H9 (cell line): Measurements from ENCODE around the gene PSMA3. TPM values are rescaled to one million over a fixed set of nuclear protein-coding genes. Genes with fewer than 3 reads are reported as not detected.

ENCODE experiments used
- DNase-seq: peaks from one replicate; pipeline ENCODE4 v3.0.0-alpha.2; 2017
- H2AFZ ChIP-seq: one replicate; pipeline ENCODE4 v1.6.1; 2013; ENCODE audit warnings: mild to moderate bottlenecking, low read length, control low read depth, moderate library complexity
- H2AK5ac ChIP-seq: 2 replicates; pipeline ENCODE4 v1.6.1; 2013; ENCODE audit warnings: low read length, control low read depth, mixed read lengths; ENCODE audit not compliant: insufficient read length
- H2BK120ac ChIP-seq: one replicate; pipeline ENCODE4 v1.6.1; 2013; ENCODE audit warnings: low read depth, mild to moderate bottlenecking, low read length, control low read depth, inconsistent platforms; ENCODE audit not compliant: poor library complexity, severe bottlenecking
- H2BK12ac ChIP-seq: 2 replicates; pipeline ENCODE4 v1.6.1; 2013; ENCODE audit warnings: low read length, control low read depth, mixed read lengths, low read depth; ENCODE audit not compliant: insufficient read length
- H2BK15ac ChIP-seq: 2 replicates; pipeline ENCODE4 v1.6.1; 2013; ENCODE audit warnings: low read depth, low read length, control low read depth
- H2BK20ac ChIP-seq: one replicate; pipeline ENCODE4 v1.6.1; 2013; ENCODE audit warnings: low read depth, mild to moderate bottlenecking, low read length, control low read depth, inconsistent platforms; ENCODE audit not compliant: poor library complexity, severe bottlenecking
- H2BK5ac ChIP-seq: 2 replicates; pipeline ENCODE4 v1.6.1; 2013; ENCODE audit warnings: low read length, control low read depth, mixed read lengths; ENCODE audit not compliant: insufficient read length
- H3K14ac ChIP-seq: 2 replicates; pipeline ENCODE4 v1.6.1; 2013; ENCODE audit warnings: low read length, control low read depth; ENCODE audit not compliant: insufficient read depth
- H3K18ac ChIP-seq: 2 replicates; pipeline ENCODE4 v1.6.1; 2013; ENCODE audit warnings: low read depth, mild to moderate bottlenecking, mixed read lengths, low read length, control low read depth; ENCODE audit not compliant: insufficient read length
- H3K23ac ChIP-seq: 2 replicates; pipeline ENCODE4 v1.6.1; 2013; ENCODE audit warnings: low read length, control low read depth, mixed read lengths, low read depth; ENCODE audit not compliant: insufficient read length
- H3K23me2 ChIP-seq: 2 replicates; pipeline ENCODE4 v1.6.1; 2013; ENCODE audit warnings: low read depth, mild to moderate bottlenecking, mixed read lengths, low read length, control low read depth; ENCODE audit not compliant: insufficient read length, poor library complexity, severe bottlenecking
- H3K27ac ChIP-seq: 2 replicates; pipeline ENCODE4 v1.5.1; 2013; ENCODE audit warnings: low read length, control low read depth, mixed read lengths, low read depth; ENCODE audit not compliant: insufficient read length
- H3K27me3 ChIP-seq: 2 replicates; pipeline ENCODE4 v1.6.1; 2013; ENCODE audit warnings: low read length, control low read depth, inconsistent platforms; ENCODE audit not compliant: insufficient read depth
- H3K4ac ChIP-seq: 2 replicates; pipeline ENCODE4 v1.6.1; 2013; ENCODE audit warnings: low read depth, mild to moderate bottlenecking, control low read depth, inconsistent platforms, low read length, moderate library complexity
- H3K4me1 ChIP-seq: 2 replicates; pipeline ENCODE4 v1.6.1; 2013; ENCODE audit warnings: low read length, control low read depth, inconsistent platforms; ENCODE audit not compliant: insufficient read depth
- H3K4me2 ChIP-seq: 2 replicates; pipeline ENCODE4 v1.6.1; 2013; ENCODE audit warnings: low read length, control low read depth, mixed read lengths; ENCODE audit not compliant: insufficient read length, insufficient read depth
- H3K56ac ChIP-seq: 2 replicates; pipeline ENCODE4 v1.6.1; 2013; ENCODE audit warnings: low read depth, mild to moderate bottlenecking, mixed read lengths, low read length, control low read depth; ENCODE audit not compliant: insufficient read length
- H3K79me1 ChIP-seq: 2 replicates; pipeline ENCODE4 v1.6.1; 2013; ENCODE audit warnings: low read depth, mild to moderate bottlenecking, moderate library complexity, low read length, control low read depth, inconsistent platforms; ENCODE audit not compliant: insufficient read depth, poor library complexity, severe bottlenecking
- H3K79me2 ChIP-seq: 2 replicates; pipeline ENCODE4 v1.6.1; 2013; ENCODE audit warnings: low read length, control low read depth, inconsistent platforms; ENCODE audit not compliant: insufficient read depth
- H3K9ac ChIP-seq: 2 replicates; pipeline ENCODE4 v1.6.1; 2013; ENCODE audit warnings: low read length, control low read depth, mixed read lengths; ENCODE audit not compliant: insufficient read length; ENCODE audit errors: extremely low read depth
- H3K9me3 ChIP-seq: one replicate; pipeline ENCODE4 v1.6.1; 2013; ENCODE audit warnings: low read depth, low read length, inconsistent platforms; ENCODE audit not compliant: control insufficient read depth
- H3T11ph ChIP-seq: one replicate; pipeline ENCODE4 v1.6.1; 2013; ENCODE audit warnings: mild to moderate bottlenecking, low read length, control low read depth, inconsistent platforms
- H4K20me1 ChIP-seq: one replicate; pipeline ENCODE4 v1.6.1; 2013; ENCODE audit not compliant: control insufficient read depth, insufficient read length, insufficient read depth
- H4K5ac ChIP-seq: 2 replicates; pipeline ENCODE4 v1.6.1; 2013; ENCODE audit warnings: low read depth, mild to moderate bottlenecking, mixed read lengths, low read length, control low read depth; ENCODE audit not compliant: insufficient read length
- H4K8ac ChIP-seq: replicated peaks from 2 replicates; pipeline ENCODE4 v1.6.1; 2013; ENCODE audit warnings: low read length, control low read depth, mixed read lengths, low read depth; ENCODE audit not compliant: insufficient read length
- H4K91ac ChIP-seq: 2 replicates; pipeline ENCODE4 v1.6.1; 2013; ENCODE audit warnings: low read depth, mild to moderate bottlenecking, moderate library complexity, mixed read lengths, low read length, control low read depth; ENCODE audit not compliant: insufficient read length
- H3K27ac Mint-ChIP-seq, 3 experiments: 2 replicates in 2 of 3; 3 replicates in 1 of 3; pipeline ENCODE4 v1.8.0; 2020 to 2021; ENCODE audit warnings: mixed read lengths in 3 of 3, mild to moderate bottlenecking in 1 of 3, moderate library complexity in 1 of 3
- H3K27me3 Mint-ChIP-seq: 2 replicates; pipeline ENCODE4 v1.8.0; 2021; ENCODE audit warnings: low read depth, mild to moderate bottlenecking, moderate library complexity, mixed read lengths
- H3K36me3 Mint-ChIP-seq, 3 experiments: 2 replicates in 2 of 3; 3 replicates in 1 of 3; pipeline ENCODE4 v1.8.0; 2020 to 2021; ENCODE audit warnings: low read depth in 3 of 3, mixed read lengths in 3 of 3; ENCODE audit not compliant: insufficient read depth in 1 of 3
- H3K4me1 Mint-ChIP-seq, 2 experiments: 2 replicates each; pipeline ENCODE4 v1.8.0; 2020; ENCODE audit warnings: mixed read lengths in 2 of 2
- H3K4me3 Mint-ChIP-seq, 2 experiments: 2 replicates in 1 of 2; 3 replicates in 1 of 2; pipeline ENCODE4 v1.8.0; 2020 to 2021; ENCODE audit warnings: mild to moderate bottlenecking in 2 of 2, mixed read lengths in 2 of 2, moderate library complexity in 1 of 2
- H3K9me3 Mint-ChIP-seq, 2 experiments: 2 replicates in 1 of 2; 3 replicates in 1 of 2; pipeline ENCODE4 v1.8.0; 2020; ENCODE audit warnings: mild to moderate bottlenecking in 2 of 2, mixed read lengths in 2 of 2, moderate library complexity in 1 of 2
- total RNA-seq: library from RNA; stranded (reverse); gene quantifications from 2 replicates; pipeline ENCODE4 v1.2.1, GENCODE V29; 2021
- TF ChIP-seq, protein P1 (sequence below): fragments of 200-600 bp; sonication (generic); conservative IDR thresholded peaks from 3 replicates; pipeline ENCODE4 v1.8.0; 2021; ENCODE audit warnings: antibody characterized with exemption, mild to moderate bottlenecking

Gene PSMA3
- total RNA-seq, 1 experiment from 2014 or later = 342 TPM

DNA sequence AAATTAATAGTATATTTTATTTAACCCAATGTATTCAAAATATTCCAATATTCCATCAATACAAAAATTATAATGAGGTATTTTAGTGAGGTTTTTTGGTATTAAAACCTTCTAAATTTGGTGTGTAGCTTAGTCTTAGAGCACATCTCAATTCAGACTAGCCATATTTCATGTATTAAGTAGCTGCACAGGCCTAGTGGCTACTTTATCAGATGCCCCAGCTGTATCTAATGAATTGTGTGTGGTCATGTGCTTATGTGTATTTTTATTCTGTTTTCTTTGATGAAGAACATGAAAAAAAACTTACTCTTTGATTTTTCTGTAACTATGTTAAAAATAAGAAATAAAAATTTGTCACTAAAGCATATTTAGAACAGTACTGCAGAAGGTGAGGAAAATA lies 31.5 kb upstream of the PSMA3 start:
- H3K56ac ChIP-seq = no peak overlapping the region
- no peak overlapping the region for H3K4me2 ChIP-seq
- no peak overlapping the region for H2AK5ac ChIP-seq
- no peak overlapping the region for H2AFZ ChIP-seq
- H2BK5ac ChIP-seq = no peak overlapping the region
- no peak overlapping the region for H3K18ac ChIP-seq
- H3K23ac ChIP-seq = no peak overlapping the region
- Mint-ChIP-seq H3K4me1 (no peaks in the 10 kb centered on the region), H3K27me3 (no peaks in the 10 kb centered on the region), H3K36me3 (peaks cover 7 to 46% (median 34%) of the 10 kb centered on the region in 3 experiments; a peak in 6 of 7 replicates), H3K27ac (no peak overlapping the region), H3K9me3 (no peaks in the 10 kb centered on the region; a peak in 1 of 5 replicates), H3K4me3 (no peak overlapping the region)
- TF ChIP-seq, protein P1, sequence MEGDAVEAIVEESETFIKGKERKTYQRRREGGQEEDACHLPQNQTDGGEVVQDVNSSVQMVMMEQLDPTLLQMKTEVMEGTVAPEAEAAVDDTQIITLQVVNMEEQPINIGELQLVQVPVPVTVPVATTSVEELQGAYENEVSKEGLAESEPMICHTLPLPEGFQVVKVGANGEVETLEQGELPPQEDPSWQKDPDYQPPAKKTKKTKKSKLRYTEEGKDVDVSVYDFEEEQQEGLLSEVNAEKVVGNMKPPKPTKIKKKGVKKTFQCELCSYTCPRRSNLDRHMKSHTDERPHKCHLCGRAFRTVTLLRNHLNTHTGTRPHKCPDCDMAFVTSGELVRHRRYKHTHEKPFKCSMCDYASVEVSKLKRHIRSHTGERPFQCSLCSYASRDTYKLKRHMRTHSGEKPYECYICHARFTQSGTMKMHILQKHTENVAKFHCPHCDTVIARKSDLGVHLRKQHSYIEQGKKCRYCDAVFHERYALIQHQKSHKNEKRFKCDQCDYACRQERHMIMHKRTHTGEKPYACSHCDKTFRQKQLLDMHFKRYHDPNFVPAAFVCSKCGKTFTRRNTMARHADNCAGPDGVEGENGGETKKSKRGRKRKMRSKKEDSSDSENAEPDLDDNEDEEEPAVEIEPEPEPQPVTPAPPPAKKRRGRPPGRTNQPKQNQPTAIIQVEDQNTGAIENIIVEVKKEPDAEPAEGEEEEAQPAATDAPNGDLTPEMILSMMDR = no peak
- no peak overlapping the region for H3K4ac ChIP-seq
- H4K8ac ChIP-seq = no peak overlapping the region
- H4K5ac ChIP-seq = no peak overlapping the region
- H2BK12ac ChIP-seq = no peak overlapping the region
- H3T11ph ChIP-seq = no peak overlapping the region
- no peaks in the 10 kb centered on the region for H3K27me3 ChIP-seq
- H3K4me1 ChIP-seq = no peaks in the 10 kb centered on the region
- H4K20me1 ChIP-seq = no peaks in the 10 kb centered on the region
- no peak overlapping the region for H4K91ac ChIP-seq
- no peaks in the 10 kb centered on the region for H3K23me2 ChIP-seq
- no peak overlapping the region for H3K14ac ChIP-seq
- H2BK120ac ChIP-seq = no peak overlapping the region
- H3K27ac ChIP-seq = no peak overlapping the region
- H3K9me3 ChIP-seq = no peaks in the 10 kb centered on the region
- H2BK15ac ChIP-seq = no peak overlapping the region
- no peak overlapping the region for H3K9ac ChIP-seq
- no peaks in the 10 kb centered on the region for H3K79me1 ChIP-seq
- no peak for DNase-seq
- no peak overlapping the region for H2BK20ac ChIP-seq
- H3K79me2 ChIP-seq = no peaks in the 10 kb centered on the region
